HCT116 (cell line): ENCODE results near the gene NHSL1. TPM values are rescaled to one million over a fixed set of nuclear protein-coding genes. Genes with fewer than 3 reads are reported as not detected.

Experiments used
- ATAC-seq: fragments of 200-7000 bp; cut with Tn5 transposase; 2 replicates; pipeline ENCODE4 v1.9.1; 2020; ENCODE audit warnings: mild to moderate bottlenecking, moderate library complexity
- BruUV-seq: library from RNA; stranded (reverse); fragments of 400-500 nt; replicated peaks from 2 replicates; lab custom pipeline; 2021; lab: Mats Ljungman, UMichigan
- CTCF ChIA-PET: fragments of 300-600 bp; sonication (Branson Sonifier 250); formaldehyde crosslinking; loops from one replicate; lab custom pipeline; 2021; ENCODE audit warnings: antibody characterized with exemption; lab: Charles Lee
- POLR2A ChIA-PET: fragments of 300-600, 350-600 bp; sonication (Branson Sonifier 250); formaldehyde crosslinking; loops from one replicate; lab custom pipeline; 2021; ENCODE audit warnings: antibody characterized with exemption; lab: Charles Lee
- RAD21 ChIA-PET, 2 experiments: fragments of 300-600 bp; sonication (Branson Sonifier 250); formaldehyde crosslinking; loops; one replicate each; lab custom pipeline; 2023; ENCODE audit warnings: low total read pairs in 2 of 2; ENCODE audit not compliant: uncharacterized antibody in 2 of 2, unreplicated experiment in 2 of 2, low non-redundant PET in 1 of 2; lab: Charles Lee
- DNase-seq: peaks from one replicate; pipeline ENCODE4 v3.0.0-alpha.2; 2010; ENCODE audit warnings: low read depth, low spot score
- H2AFZ ChIP-seq: fragments of 200-600 bp; shearing (Covaris generic), sonication (generic); 2 replicates; pipeline ENCODE4 v1.6.1; 2017; ENCODE audit warnings: low read depth, mixed run types, mixed read lengths, antibody characterized with exemption, low read length; ENCODE audit not compliant: poor library complexity, severe bottlenecking
- H3K27ac ChIP-seq: 2 replicates; pipeline ENCODE4 v1.5.1; 2012; ENCODE audit warnings: low read depth, low read length
- H3K27me3 ChIP-seq: fragments of 200-600 bp; sonication (generic); 2 replicates; pipeline ENCODE4 v1.6.1; 2016; ENCODE audit warnings: mixed run types, low read length, mixed read lengths; ENCODE audit not compliant: insufficient read depth
- H3K36me3 ChIP-seq, 2 experiments: fragments of 200-500 bp in 1 of 2; fragments of 200-600 bp in 1 of 2; sonication (Bioruptor generic) in 1 of 2; sonication (generic) in 1 of 2; 2 replicates each; pipeline versions ENCODE4 v1.5.1 to v1.6.1; 2014 to 2016; ENCODE audit warnings: low read length in 2 of 2, inconsistent platforms in 1 of 2, mixed read lengths in 1 of 2, mixed run types in 1 of 2; ENCODE audit not compliant: insufficient read depth in 2 of 2, control insufficient read depth in 1 of 2
- H3K4me1 ChIP-seq, 2 experiments: fragments of 200-600 bp in 1 of 2; sonication (generic) in 1 of 2; 2 replicates each; pipeline versions ENCODE4 v1.5.1 to v1.6.1; 2012 to 2017; ENCODE audit warnings: low read length in 2 of 2, inconsistent platforms in 1 of 2, mild to moderate bottlenecking in 1 of 2, mixed read lengths in 1 of 2, mixed run types in 1 of 2, moderate library complexity in 1 of 2; ENCODE audit not compliant: insufficient read depth in 2 of 2, control insufficient read depth in 1 of 2
- H3K4me2 ChIP-seq: fragments of 200-600 bp; sonication (generic); 2 replicates; pipeline ENCODE4 v1.6.1; 2017; ENCODE audit warnings: mixed run types, low read length, mixed read lengths
- H3K4me3 ChIP-seq, 2 experiments: fragments of 200-600 bp in 1 of 2; sonication (generic) in 1 of 2; replicated peaks in 1 of 2; 2 replicates each; pipeline ENCODE4 v1.5.1; 2011 to 2016; ENCODE audit warnings: low read length in 2 of 2, control low read depth in 1 of 2, low read depth in 1 of 2, mild to moderate bottlenecking in 1 of 2, mixed read lengths in 1 of 2, mixed run types in 1 of 2
- H3K79me2 ChIP-seq: fragments of 200-600 bp; sonication (generic); 2 replicates; pipeline ENCODE4 v1.6.1; 2017; ENCODE audit warnings: mild to moderate bottlenecking, mixed run types, low read length, moderate library complexity, mixed read lengths; ENCODE audit not compliant: insufficient read depth
- H3K9ac ChIP-seq: fragments of 200-600 bp; sonication (generic); 2 replicates; pipeline ENCODE4 v1.6.1; 2016; ENCODE audit warnings: low read length, mixed read lengths
- H3K9me2 ChIP-seq: fragments of 200-600 bp; sonication (generic), shearing (Covaris generic); 2 replicates; pipeline ENCODE4 v1.6.1; 2017; ENCODE audit warnings: mixed run types, mild to moderate bottlenecking, moderate library complexity; ENCODE audit not compliant: insufficient read depth
- H3K9me3 ChIP-seq, 2 experiments: fragments of 200-500 bp in 1 of 2; fragments of 200-600 bp in 1 of 2; sonication (Bioruptor generic) in 1 of 2; sonication (generic) in 1 of 2; 2 replicates each; pipeline ENCODE4 v1.6.1; 2014 to 2017; ENCODE audit warnings: low read length in 2 of 2, mixed read lengths in 2 of 2, inconsistent platforms in 1 of 2, low read depth in 1 of 2, mild to moderate bottlenecking in 1 of 2, mixed run types in 1 of 2, moderate library complexity in 1 of 2; ENCODE audit not compliant: control insufficient read depth in 1 of 2, insufficient read depth in 1 of 2
- H4K20me1 ChIP-seq: fragments of 200-600 bp; sonication (generic), shearing (Covaris generic); 2 replicates; pipeline ENCODE4 v1.6.1; 2017; ENCODE audit warnings: mixed run types, mild to moderate bottlenecking, moderate library complexity; ENCODE audit not compliant: insufficient read depth
- ATF3 ChIP-seq: IDR thresholded peaks from 2 replicates; pipeline ENCODE4 v1.6.1; 2012
- CBX3 ChIP-seq: IDR thresholded peaks from 2 replicates; pipeline ENCODE4 v1.6.1; 2012; ENCODE audit warnings: low read depth
- CEBPB ChIP-seq: IDR thresholded peaks from 2 replicates; pipeline ENCODE4 v1.6.1; 2012; ENCODE audit warnings: low read depth
- CTCF ChIP-seq, 3 experiments: fragments of 200-600 bp in 1 of 3; sonication (generic) in 1 of 3; IDR thresholded peaks in 2 of 3; conservative IDR thresholded peaks in 1 of 3; 2 replicates each; pipeline ENCODE4 v1.5.1; 2012 to 2017; ENCODE audit warnings: low read depth in 2 of 3, low read length in 2 of 3, antibody characterized with exemption in 1 of 3, borderline replicate concordance in 1 of 3, control low read depth in 1 of 3, mild to moderate bottlenecking in 1 of 3, mixed read lengths in 1 of 3, mixed run types in 1 of 3, moderate library complexity in 1 of 3; ENCODE audit not compliant: insufficient read depth in 1 of 3
- EGR1 ChIP-seq: IDR thresholded peaks from 2 replicates; pipeline ENCODE4 v1.6.1; 2012; ENCODE audit warnings: low read depth
- EZH2 ChIP-seq: fragments of 200-600 bp; sonication (generic); IDR thresholded peaks from 2 replicates; pipeline ENCODE4 v1.6.1; 2017; ENCODE audit warnings: antibody characterized with exemption, mixed run types
- EZH2phosphoT487 ChIP-seq: fragments of 200-600 bp; IDR thresholded peaks from 2 replicates; pipeline ENCODE4 v1.6.1; 2018; ENCODE audit warnings: antibody characterized with exemption, borderline replicate concordance
- POLR2A ChIP-seq: IDR thresholded peaks from 2 replicates; pipeline ENCODE4 v1.7.0; 2011; ENCODE audit warnings: borderline replicate concordance; ENCODE audit not compliant: insufficient read depth, insufficient read length; ENCODE audit errors: extremely low read depth
- POLR2AphosphoS5 ChIP-seq: IDR thresholded peaks from 2 replicates; pipeline ENCODE4 v1.6.1; 2011; ENCODE audit warnings: mild to moderate bottlenecking, low read depth, low read length, moderate library complexity
- REST ChIP-seq: IDR thresholded peaks from 2 replicates; pipeline ENCODE4 v1.6.1; 2012; ENCODE audit warnings: low read depth
- SP1 ChIP-seq: IDR thresholded peaks from 2 replicates; pipeline ENCODE4 v1.6.1; 2012; ENCODE audit warnings: low read depth
- YY1 ChIP-seq: IDR thresholded peaks from 2 replicates; pipeline ENCODE4 v1.6.1; 2011; ENCODE audit warnings: low read length, low read depth, moderate library complexity, mild to moderate bottlenecking; ENCODE audit not compliant: insufficient replicate concordance; ENCODE audit errors: extremely low read depth
- ZFX ChIP-seq: fragments of 450-650 bp; IDR thresholded peaks from 2 replicates; pipeline ENCODE4 v1.6.1; 2017
- intact Hi-C: fragments of 100-400 bp; cut with micrococcal nuclease; formaldehyde crosslinking; loops from 2 replicates; pipeline ENCODE4 v1.10.0; 2022
- total RNA-seq: library from RNA; stranded (reverse); gene quantifications from one replicate; pipeline ENCODE4 v1.2.1, GENCODE V29; 2021; ENCODE audit not compliant: unreplicated experiment

Gene NHSL1
- total RNA-seq, 1 experiment from 2014 or later = 15.4 TPM

DNA sequence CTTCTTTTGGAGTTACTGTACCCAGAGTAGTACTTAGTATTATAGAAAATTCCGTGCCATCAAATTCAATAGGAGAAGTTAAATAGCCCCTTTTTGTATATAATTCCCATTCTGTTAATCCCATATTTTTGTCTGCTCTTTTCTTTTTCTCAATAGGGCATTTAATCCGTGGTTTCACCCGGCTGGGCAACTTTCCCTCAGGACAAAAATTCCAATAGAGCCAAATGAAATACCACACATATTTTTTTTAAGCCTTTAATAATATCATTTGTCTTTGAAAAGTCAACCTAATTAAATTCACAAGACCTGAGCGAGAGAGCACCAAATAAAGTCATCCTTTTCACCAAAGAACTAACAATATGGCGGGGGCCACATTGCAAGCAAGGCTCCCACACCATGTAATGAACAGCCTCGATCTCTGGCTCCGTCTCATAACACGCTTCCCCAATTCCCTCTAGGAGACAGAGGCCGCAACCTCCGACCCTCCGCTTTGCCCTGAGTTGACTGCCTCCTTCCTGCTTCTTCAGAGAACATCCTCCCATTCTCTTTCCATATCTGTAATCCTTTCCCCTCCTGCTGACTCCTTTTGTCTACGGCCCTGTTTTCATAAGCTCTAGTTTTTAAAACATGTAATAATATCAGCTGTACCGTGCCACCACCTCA is 13.6 kb downstream of the NHSL1 start:
- no peaks in the 10 kb centered on the region for H3K36me3 ChIP-seq
- no peak overlapping the region for H3K4me3 ChIP-seq
- ATAC-seq (no peak), DNase-seq (no peak)
- ChIA-PET POLR2A (no interaction called here), RAD21 (no interaction called here), CTCF (no interaction called here)
- no TSS peak for BruUV-seq
- no peaks in the 10 kb centered on the region for H3K9me2 ChIP-seq
- H3K9me3 ChIP-seq = no peaks in the 10 kb centered on the region
- H3K4me1 ChIP-seq = no peaks in the 10 kb centered on the region
- H3K79me2 ChIP-seq = no peaks in the 10 kb centered on the region
- no peaks in the 10 kb centered on the region for H4K20me1 ChIP-seq
- H2AFZ ChIP-seq = no peak overlapping the region
- intact Hi-C loops = no loop called here
- no peak overlapping the region for H3K4me2 ChIP-seq
- H3K9ac ChIP-seq = no peak overlapping the region
- H3K27me3 ChIP-seq = no peaks in the 10 kb centered on the region
- no peak overlapping the region for H3K27ac ChIP-seq
- TF ChIP-seq YY1 (no peak), ATF3 (no peak), EZH2 (no peak)

DNA sequence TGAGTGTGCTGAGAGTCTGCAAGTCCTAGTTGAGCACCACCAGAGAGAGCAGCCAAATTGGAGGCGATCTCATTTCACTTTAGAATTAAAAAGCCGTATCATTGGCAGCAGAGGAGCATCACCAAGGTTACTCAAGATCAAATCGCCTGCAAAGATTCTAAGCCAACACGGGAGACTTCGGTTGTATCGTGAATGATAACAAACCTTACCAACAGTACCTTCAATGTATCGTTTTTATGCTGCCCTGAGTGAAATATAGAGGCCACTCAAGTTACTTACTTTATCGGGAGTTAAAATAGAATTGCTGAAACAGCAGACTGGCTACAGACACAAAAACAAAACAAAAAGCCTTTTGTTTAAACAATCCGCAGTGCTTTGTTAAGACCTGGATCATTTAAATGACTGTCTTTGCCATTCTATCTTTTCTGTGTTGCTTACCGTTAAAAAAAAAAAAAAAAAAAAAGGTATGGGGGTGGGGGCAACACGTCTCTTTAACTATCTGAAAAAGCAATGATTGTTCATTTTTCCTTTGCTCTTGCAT is 14.2 kb downstream of the NHSL1 start:
- no peaks in the 10 kb centered on the region for H3K9me2 ChIP-seq
- DNase-seq (no peak), ATAC-seq (no peak)
- H3K36me3 ChIP-seq = no peaks in the 10 kb centered on the region
- no peaks in the 10 kb centered on the region for H3K9me3 ChIP-seq
- no peak for TF ChIP-seq REST
- no peak for TF ChIP-seq EGR1
- TF ChIP-seq CBX3 = no peak
- no peak for TF ChIP-seq CEBPB
- TF ChIP-seq ZFX = no peak
- no peak for TF ChIP-seq POLR2AphosphoS5
- TF ChIP-seq SP1 = no peak
- TF ChIP-seq CTCF (IDR thresholded peaks at IDR 0.05 in 2 of 3, conservative IDR thresholded peaks at IDR 0.05 in 1 of 3; ENCODE audit: borderline replicate concordance in 1 of 3, insufficient read depth in 1 of 3, low read depth in 2 of 3, low read length in 2 of 3) = no peak
- no peak for TF ChIP-seq YY1
- TF ChIP-seq EZH2phosphoT487 = no peak
- no peak for TF ChIP-seq POLR2A
- no TSS peak for BruUV-seq
- ChIA-PET POLR2A (no interaction called here), RAD21 (no interaction called here), CTCF (no interaction called here)
- H3K79me2 ChIP-seq = no peaks in the 10 kb centered on the region
- intact Hi-C loops = no loop called here
- H3K27ac ChIP-seq = no peak overlapping the region
- no peaks in the 10 kb centered on the region for H3K27me3 ChIP-seq
- no peak overlapping the region for H3K4me2 ChIP-seq
- H4K20me1 ChIP-seq = no peaks in the 10 kb centered on the region
- H3K9ac ChIP-seq = no peak overlapping the region
- H3K4me3 ChIP-seq = no peak overlapping the region
- H2AFZ ChIP-seq = no peak overlapping the region
- H3K4me1 ChIP-seq = no peaks in the 10 kb centered on the region
